ENCODE results near the gene POLN.
"Not testable (repeated sequence)": the region's sequence is repeated elsewhere in the genome, so short reads cannot be mapped to it uniquely, and the experiment has no call there.

POLN gene

GRCh38 chr4:2049811-2050210 lies 192.1 kb downstream of the POLN start:
- no peak for DNase-seq

- no peak for DNase-seq
Measured at GRCh38 chr4:2049381-2049780, 192.5 kb downstream of the POLN start.

GRCh38 chr4:2048831-2049230 lies 193.1 kb downstream of the POLN start:
- no peak for DNase-seq

- no peak for DNase-seq
Measured at GRCh38 chr4:2047781-2048581, 193.9 kb downstream of the POLN start.

GRCh38 chr4:2047031-2047660 lies 194.8 kb downstream of the POLN start:
- DNase-seq, result no peak

- DNase-seq, result no peak
Measured at GRCh38 chr4:2046031-2046961, 195.6 kb downstream of the POLN start.

GRCh38 chr4:2045518-2045951 lies 196.4 kb downstream of the POLN start:
- DNase-seq, result no peak

- no peak for DNase-seq
Measured at GRCh38 chr4:2044542-2045517, 197.1 kb downstream of the POLN start.

GRCh38 chr4:2044119-2044485 lies 197.8 kb downstream of the POLN start:
- no peak for DNase-seq

- no peak for DNase-seq
Measured at GRCh38 chr4:2043396-2044118, 198.4 kb downstream of the POLN start.

- no peak for DNase-seq
Measured at GRCh38 chr4:2042947-2043395, 198.9 kb downstream of the POLN start.

GRCh38 chr4:2042204-2042946 lies 199.5 kb downstream of the POLN start:
- DNase-seq, result peak; percentile 7

- DNase-seq, result peak; percentile 79
Measured at GRCh38 chr4:2041239-2042130, 200.4 kb downstream of the POLN start.

- DNase-seq, result no peak
Measured at GRCh38 chr4:2040391-2041238, 201.3 kb downstream of the POLN start.

GRCh38 chr4:2036866-2037265 lies 205.1 kb downstream of the POLN start:
- DNase-seq, result no peak

- no peak for DNase-seq
Measured at GRCh38 chr4:2036327-2036726, 205.6 kb downstream of the POLN start.

- not testable (repeated sequence) for DNase-seq
Measured at GRCh38 chr4:2031161-2031560, 210.8 kb downstream of the POLN start.

- DNase-seq, result not testable (repeated sequence)
Measured at GRCh38 chr4:2027120-2027519, 214.8 kb downstream of the POLN start.

GRCh38 chr4:2025817-2026216 lies 216.1 kb downstream of the POLN start:
- DNase-seq, result no peak

Measured in activated T-cell treated with anti-CD3 and anti-CD28 coated beads for 4 hours (primary cell).